A673 (cell line): ENCODE results near the gene IRS2. TPM values are rescaled to one million over a fixed set of nuclear protein-coding genes. Genes with fewer than 3 reads are reported as not detected.

ENCODE experiments used
- BruUV-seq: library from RNA; stranded (reverse); fragments of 400-500 nt; replicated peaks from 2 replicates; lab custom pipeline; 2021; lab: Mats Ljungman, UMichigan
- CTCF ChIA-PET: fragments of 300-600 bp; sonication (Branson Sonifier 250); formaldehyde crosslinking; loops from one replicate; lab custom pipeline; 2022; ENCODE audit warnings: antibody characterized with exemption; lab: Charles Lee
- POLR2A ChIA-PET: fragments of 300-600 bp; sonication (Branson Sonifier 250); formaldehyde crosslinking; loops from one replicate; lab custom pipeline; 2022; ENCODE audit warnings: antibody characterized with exemption; ENCODE audit not compliant: low non-redundant PET; lab: Charles Lee
- DNase-seq: peaks from one replicate; pipeline ENCODE4 v3.0.0-alpha.2; 2015; ENCODE audit warnings: low spot score
- H3K27ac ChIP-seq: fragments of 200-600 bp; sonication (generic); 2 replicates; pipeline ENCODE4 v1.5.1; 2016; ENCODE audit warnings: mixed run types, low read depth, mild to moderate bottlenecking, mixed read lengths, antibody characterized with exemption, low read length; ENCODE audit not compliant: poor library complexity, severe bottlenecking
- H3K27me3 ChIP-seq: fragments of 200-600 bp; sonication (generic); replicated peaks from 2 replicates; pipeline ENCODE4 v1.6.1; 2017; ENCODE audit warnings: mixed run types, low read depth, mild to moderate bottlenecking, mixed read lengths, antibody characterized with exemption, low read length; ENCODE audit not compliant: insufficient read depth, poor library complexity
- H3K36me3 ChIP-seq: fragments of 200-600 bp; sonication (generic); 2 replicates; pipeline ENCODE4 v1.6.1; 2016; ENCODE audit warnings: mixed run types, mild to moderate bottlenecking, mixed read lengths, antibody characterized with exemption, low read length; ENCODE audit not compliant: insufficient read depth, poor library complexity, severe bottlenecking
- H3K4me1 ChIP-seq: fragments of 200-600 bp; sonication (generic); 2 replicates; pipeline ENCODE4 v1.6.1; 2017; ENCODE audit warnings: mixed run types, mild to moderate bottlenecking, mixed read lengths, antibody characterized with exemption, low read length; ENCODE audit not compliant: insufficient read depth, poor library complexity, severe bottlenecking
- H3K4me3 ChIP-seq: fragments of 200-600 bp; sonication (generic); 2 replicates; pipeline ENCODE4 v1.5.1; 2016; ENCODE audit warnings: low read depth, mixed run types, mild to moderate bottlenecking, mixed read lengths, low read length; ENCODE audit not compliant: poor library complexity, severe bottlenecking
- H3K9me3 ChIP-seq: fragments of 200-600 bp; sonication (generic); 2 replicates; pipeline ENCODE4 v1.6.1; 2016; ENCODE audit warnings: mixed run types, low read depth, mild to moderate bottlenecking, mixed read lengths, antibody characterized with exemption, low read length; ENCODE audit not compliant: poor library complexity, severe bottlenecking
- CTCF ChIP-seq: fragments of 300-800, 200-600 bp; sonication (generic); conservative IDR thresholded peaks from 2 replicates; pipeline ENCODE4 v1.5.1; 2017; ENCODE audit warnings: low read depth, mild to moderate bottlenecking, antibody characterized with exemption, low read length, moderate library complexity, mixed read lengths
- EZH2 ChIP-seq: fragments of 200-600 bp; sonication (generic); IDR thresholded peaks from 2 replicates; pipeline ENCODE4 v1.6.1; 2017; ENCODE audit warnings: borderline replicate concordance, low read depth, mild to moderate bottlenecking, mixed read lengths, antibody characterized with exemption, low read length; ENCODE audit not compliant: poor library complexity, severe bottlenecking
- intact Hi-C: fragments of 100-400 bp; cut with micrococcal nuclease; formaldehyde crosslinking; loops from one replicate; pipeline ENCODE4 v1.10.0; 2022; ENCODE audit not compliant: unreplicated experiment
- total RNA-seq: library from RNA; stranded (reverse); gene quantifications from 2 replicates; pipeline ENCODE4 v1.2.3, GENCODE V29; 2021

Gene IRS2
- total RNA-seq, 1 experiment from 2014 or later = 135 TPM

DNA sequence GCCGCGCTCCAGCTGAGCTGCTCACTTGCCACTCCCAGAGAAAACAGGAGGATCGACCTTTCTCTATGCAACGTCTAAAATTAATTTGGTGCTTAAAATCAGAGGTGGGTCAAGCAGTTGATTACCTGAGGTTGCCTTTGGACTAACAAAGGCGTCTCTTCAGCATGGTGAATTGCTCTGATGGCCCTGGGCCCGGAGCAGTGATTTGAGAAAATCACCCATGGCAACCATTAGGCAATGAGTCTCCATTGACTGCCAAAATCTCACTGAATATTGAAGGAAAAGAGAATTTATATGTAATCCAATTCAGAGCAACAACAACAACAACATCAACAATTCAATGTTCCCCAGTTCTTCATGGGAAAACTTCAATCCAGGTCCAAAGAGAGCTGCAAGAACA is 61.8 kb downstream of the IRS2 start:
- Histone ChIP-seq H3K27me3 (no peaks in the 10 kb centered on the region), H3K4me1 (peaks cover 12% of the 10 kb centered on the region), H3K36me3 (no peaks in the 10 kb centered on the region), H3K27ac (no peak overlapping the region), H3K9me3 (no peaks in the 10 kb centered on the region), H3K4me3 (no peak overlapping the region)
- no TSS peak for BruUV-seq
- intact Hi-C loops = no loop called here
- ChIA-PET POLR2A (no interaction called here), CTCF (no interaction called here)
- TF ChIP-seq EZH2 = no peak
- no peak for TF ChIP-seq CTCF
- DNase-seq = no peak

GRCh38 chr13:109723046-109723445 is 63.3 kb downstream of the IRS2 start:
- intact Hi-C loops = no loop called here
- H3K4me3 ChIP-seq = no peak overlapping the region
- no peaks in the 10 kb centered on the region for H3K36me3 ChIP-seq
- ChIA-PET POLR2A (no interaction called here), CTCF (no interaction called here)
- H3K4me1 ChIP-seq = peaks cover 4% of the 10 kb centered on the region
- no peak for TF ChIP-seq EZH2
- TF ChIP-seq CTCF = no peak
- no peaks in the 10 kb centered on the region for H3K9me3 ChIP-seq
- no TSS peak for BruUV-seq
- no peaks in the 10 kb centered on the region for H3K27me3 ChIP-seq
- H3K27ac ChIP-seq = no peak overlapping the region
- no peak for DNase-seq

GRCh38 chr13:109722068-109722467 is 64.3 kb downstream of the IRS2 start:
- Histone ChIP-seq H3K27ac (no peak overlapping the region), H3K4me3 (no peak overlapping the region), H3K27me3 (no peaks in the 10 kb centered on the region), H3K9me3 (no peaks in the 10 kb centered on the region), H3K36me3 (no peaks in the 10 kb centered on the region), H3K4me1 (peaks cover 4% of the 10 kb centered on the region)
- ChIA-PET CTCF (no interaction called here), POLR2A (no interaction called here)
- DNase-seq = no peak
- TF ChIP-seq EZH2 (no peak), CTCF (no peak)
- intact Hi-C loops = no loop called here
- BruUV-seq = no TSS peak
